ENCODE results near the gene SLC39A11. TPM values are rescaled to one million over a fixed set of nuclear protein-coding genes. Genes with fewer than 3 reads are reported as not detected.

The SLC39A11 gene
- total RNA-seq, 1 experiment from 2014 or later: 15.2 TPM

DNA sequence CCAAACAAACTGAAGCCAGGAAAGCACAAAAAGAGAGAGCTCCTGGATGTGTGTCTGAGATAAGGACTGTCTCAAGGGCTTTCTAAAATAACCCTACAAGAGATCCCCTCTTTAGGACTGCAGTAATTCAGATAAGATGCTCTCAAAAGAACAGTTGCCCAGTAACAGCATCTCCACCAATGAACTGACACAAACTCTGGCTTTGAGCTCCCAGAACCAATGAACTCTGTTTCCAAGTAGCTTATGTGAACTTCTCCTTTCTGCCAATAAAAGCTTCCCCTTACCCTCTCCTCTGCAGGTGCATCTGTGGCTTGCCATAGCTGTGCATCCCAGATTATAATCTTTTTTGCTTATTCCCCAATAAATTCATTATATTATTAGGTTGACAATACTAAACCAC lies 421.5 kb downstream of the SLC39A11 start:
- no peak overlapping the region for H3T11ph ChIP-seq (ENCODE audit: low read length)
- Mint-ChIP-seq H3K27me3 (ENCODE audit: low read depth) (peaks cover 1% of the 10 kb centered on the region; the same call in 1 of the 2 replicates), H3K36me3 (ENCODE audit: insufficient read depth in 1 of 3, low read depth in 3 of 3) (no peaks in the 10 kb centered on the region; a peak in 1 of 7 replicates), H3K9me3 (no peaks in the 10 kb centered on the region; a peak in 2 of 5 replicates), H3K4me3 (no peak overlapping the region), H3K4me1 (peaks cover 9 to 11% of the 10 kb centered on the region in 2 experiments), H3K27ac (no peak overlapping the region)
- H3K9ac ChIP-seq (ENCODE audit: extremely low read depth, insufficient read length, low read length): no peak overlapping the region
- H3K79me2 ChIP-seq (ENCODE audit: insufficient read depth, low read length): no peaks in the 10 kb centered on the region
- TF ChIP-seq, protein P1, sequence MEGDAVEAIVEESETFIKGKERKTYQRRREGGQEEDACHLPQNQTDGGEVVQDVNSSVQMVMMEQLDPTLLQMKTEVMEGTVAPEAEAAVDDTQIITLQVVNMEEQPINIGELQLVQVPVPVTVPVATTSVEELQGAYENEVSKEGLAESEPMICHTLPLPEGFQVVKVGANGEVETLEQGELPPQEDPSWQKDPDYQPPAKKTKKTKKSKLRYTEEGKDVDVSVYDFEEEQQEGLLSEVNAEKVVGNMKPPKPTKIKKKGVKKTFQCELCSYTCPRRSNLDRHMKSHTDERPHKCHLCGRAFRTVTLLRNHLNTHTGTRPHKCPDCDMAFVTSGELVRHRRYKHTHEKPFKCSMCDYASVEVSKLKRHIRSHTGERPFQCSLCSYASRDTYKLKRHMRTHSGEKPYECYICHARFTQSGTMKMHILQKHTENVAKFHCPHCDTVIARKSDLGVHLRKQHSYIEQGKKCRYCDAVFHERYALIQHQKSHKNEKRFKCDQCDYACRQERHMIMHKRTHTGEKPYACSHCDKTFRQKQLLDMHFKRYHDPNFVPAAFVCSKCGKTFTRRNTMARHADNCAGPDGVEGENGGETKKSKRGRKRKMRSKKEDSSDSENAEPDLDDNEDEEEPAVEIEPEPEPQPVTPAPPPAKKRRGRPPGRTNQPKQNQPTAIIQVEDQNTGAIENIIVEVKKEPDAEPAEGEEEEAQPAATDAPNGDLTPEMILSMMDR (conservative IDR thresholded peaks at IDR 0.05): no peak
- H3K79me1 ChIP-seq (ENCODE audit: insufficient read depth, low read depth, low read length, poor library complexity, severe bottlenecking): no peaks in the 10 kb centered on the region
- H3K23me2 ChIP-seq (ENCODE audit: insufficient read length, low read depth, low read length, poor library complexity, severe bottlenecking): no peaks in the 10 kb centered on the region
- peaks cover 6% of the 10 kb centered on the region; the same call in 1 of the 2 replicates for H3K4me1 ChIP-seq (ENCODE audit: insufficient read depth, low read length)
- H3K27ac ChIP-seq (ENCODE audit: insufficient read length, low read depth, low read length): no peak overlapping the region
- H3K9me3 ChIP-seq (ENCODE audit: control insufficient read depth, low read depth, low read length): no peaks in the 10 kb centered on the region
- no peak overlapping the region for H2AFZ ChIP-seq (ENCODE audit: low read length)
- H2BK120ac ChIP-seq (ENCODE audit: low read depth, low read length, poor library complexity, severe bottlenecking): no peak overlapping the region
- H3K56ac ChIP-seq (ENCODE audit: insufficient read length, low read depth, low read length): no peak overlapping the region
- H3K23ac ChIP-seq (ENCODE audit: insufficient read length, low read depth, low read length): no peak overlapping the region
- DNase-seq: no peak
- H2BK20ac ChIP-seq (ENCODE audit: low read depth, low read length, poor library complexity, severe bottlenecking): no peak overlapping the region
- no peak overlapping the region for H2BK12ac ChIP-seq (ENCODE audit: insufficient read length, low read depth, low read length)
- no peak overlapping the region for H2AK5ac ChIP-seq (ENCODE audit: insufficient read length, low read length)
- no peaks in the 10 kb centered on the region; the same call in 1 of the 2 replicates for H3K27me3 ChIP-seq (ENCODE audit: insufficient read depth, low read length)
- no peak overlapping the region for H3K18ac ChIP-seq (ENCODE audit: insufficient read length, low read depth, low read length)
- no peak overlapping the region for H4K91ac ChIP-seq (ENCODE audit: insufficient read length, low read depth, low read length)
- H2BK15ac ChIP-seq (ENCODE audit: low read depth, low read length): no peak overlapping the region
- no peak overlapping the region for H3K4ac ChIP-seq (ENCODE audit: low read depth, low read length)
- no peak overlapping the region for H4K5ac ChIP-seq (ENCODE audit: insufficient read length, low read depth, low read length)
- no peak overlapping the region for H4K8ac ChIP-seq (replicated peaks; ENCODE audit: insufficient read length, low read depth, low read length)
- no peaks in the 10 kb centered on the region for H4K20me1 ChIP-seq (ENCODE audit: control insufficient read depth, insufficient read depth, insufficient read length)
- no peak overlapping the region for H3K4me2 ChIP-seq (ENCODE audit: insufficient read depth, insufficient read length, low read length)
- no peak overlapping the region for H3K14ac ChIP-seq (ENCODE audit: insufficient read depth, low read length)
- no peak overlapping the region for H2BK5ac ChIP-seq (ENCODE audit: insufficient read length, low read length)
